Endothelial cell of umbilical vein (primary cell): ENCODE data around the gene CDH22. TPM values are rescaled to one million over a fixed set of nuclear protein-coding genes. Genes with fewer than 3 reads are reported as not detected.

Source experiments
- BruUV-seq: library from RNA; stranded (reverse); fragments of 400-500 nt; replicated peaks from 2 replicates; lab custom pipeline; 2021; lab: Mats Ljungman, UMichigan
- CTCF ChIA-PET: fragments of 300-600, 350-600 bp; sonication (Branson Sonifier 250); formaldehyde crosslinking; loops from one replicate; lab custom pipeline; 2021; ENCODE audit warnings: antibody characterized with exemption, inconsistent platforms; lab: Charles Lee
- POLR2A ChIA-PET: fragments of 300-600, 350-600 bp; sonication (Branson Sonifier 250); formaldehyde crosslinking; loops from one replicate; lab custom pipeline; 2021; ENCODE audit warnings: antibody characterized with exemption, inconsistent platforms; lab: Charles Lee
- DNase-seq: peaks from one replicate; pipeline ENCODE4 v3.0.0-alpha.2; 2011; ENCODE audit warnings: low read depth, low spot score
- FAIRE-seq: peaks from 2 replicates; lab custom pipeline; 2011; peaks lifted over from hg19 to GRCh38; lab: Jason Lieb, UNC
- H2AFZ ChIP-seq: 2 replicates; pipeline ENCODE4 v1.6.0; 2012; ENCODE audit warnings: low read depth, low read length, control low read depth, inconsistent platforms
- H3K27ac ChIP-seq: 2 replicates; pipeline ENCODE4 v1.5.1; 2011; ENCODE audit warnings: low read depth, mild to moderate bottlenecking, control low read depth, low read length, moderate library complexity; ENCODE audit not compliant: insufficient read depth
- H3K27me3 ChIP-seq, 2 experiments: 2 replicates each; pipeline versions ENCODE4 v1.6.0 to v1.6.1; 2011; ENCODE audit warnings: low read length in 2 of 2, mixed read lengths in 1 of 2; ENCODE audit not compliant: control insufficient read depth in 2 of 2, insufficient read depth in 2 of 2
- H3K36me3 ChIP-seq, 2 experiments: 2 replicates in 1 of 2; 3 replicates in 1 of 2; pipeline ENCODE4 v1.5.1; 2011; ENCODE audit warnings: low read length in 2 of 2, mild to moderate bottlenecking in 1 of 2, moderate library complexity in 1 of 2; ENCODE audit not compliant: control insufficient read depth in 2 of 2, insufficient read depth in 2 of 2; ENCODE audit errors: extremely low read depth in 1 of 2
- H3K4me1 ChIP-seq: 3 replicates; pipeline ENCODE4 v1.5.1; 2011; ENCODE audit warnings: mild to moderate bottlenecking, low read length; ENCODE audit not compliant: control insufficient read depth, insufficient read depth; ENCODE audit errors: extremely low read depth
- H3K4me2 ChIP-seq: 2 replicates; pipeline ENCODE4 v1.6.1; 2011; ENCODE audit warnings: low read length, control low read depth, mixed read lengths; ENCODE audit not compliant: insufficient read depth
- H3K4me3 ChIP-seq, 3 experiments: fragments of 200-600 bp in 1 of 3; sonication (generic), shearing (Covaris generic) in 1 of 3; replicated peaks in 1 of 3; 2 replicates each; pipeline ENCODE4 v1.5.1; 2011 to 2016; ENCODE audit warnings: control low read depth in 3 of 3, low read length in 3 of 3, mild to moderate bottlenecking in 2 of 3, inconsistent platforms in 1 of 3, low read depth in 1 of 3, moderate library complexity in 1 of 3; ENCODE audit not compliant: insufficient read depth in 1 of 3
- H3K79me2 ChIP-seq: 2 replicates; pipeline ENCODE4 v1.6.0; 2012; ENCODE audit warnings: low read length, inconsistent platforms; ENCODE audit not compliant: control insufficient read depth, insufficient read depth
- H3K9ac ChIP-seq: replicated peaks from 2 replicates; pipeline ENCODE3; 2011; ENCODE audit warnings: low read length, control low read depth; ENCODE audit not compliant: insufficient read depth; ENCODE audit errors: extremely low read depth
- H3K9me1 ChIP-seq: replicated peaks from 3 replicates; pipeline ENCODE4 v1.6.0; 2011; ENCODE audit warnings: mild to moderate bottlenecking, low read length; ENCODE audit not compliant: control insufficient read depth, insufficient read depth; ENCODE audit errors: extremely low read depth
- H3K9me3 ChIP-seq: replicated peaks from 2 replicates; pipeline ENCODE4 v1.5.1; 2012; ENCODE audit warnings: low read length, inconsistent platforms; ENCODE audit not compliant: control insufficient read depth, insufficient read depth
- H4K20me1 ChIP-seq: replicated peaks from 2 replicates; pipeline ENCODE3; 2011; ENCODE audit warnings: mild to moderate bottlenecking, low read length; ENCODE audit not compliant: control insufficient read depth, insufficient read depth; ENCODE audit errors: extremely low read depth
- CTCF ChIP-seq, 2 donors: IDR thresholded peaks; 1 replicate in 1 of 2; 2 replicates in 1 of 2; pipeline ENCODE4 v1.5.1; 2011; ENCODE audit warnings: low read length in 2 of 2, mild to moderate bottlenecking in 2 of 2, moderate library complexity in 2 of 2, control low read depth in 1 of 2, inconsistent platforms in 1 of 2, low read depth in 1 of 2; ENCODE audit not compliant: insufficient read depth in 1 of 2; ENCODE audit errors: extremely low read depth in 1 of 2
- EZH2 ChIP-seq: IDR thresholded peaks from 2 replicates; pipeline ENCODE4 v1.6.1; 2012; ENCODE audit warnings: borderline replicate concordance, low read depth, mild to moderate bottlenecking, moderate library complexity, low read length, inconsistent platforms; ENCODE audit not compliant: severe bottlenecking
- GATA2 ChIP-seq: IDR thresholded peaks from 2 replicates; pipeline ENCODE4 v1.7.0; 2011; ENCODE audit warnings: low read depth, mild to moderate bottlenecking, moderate library complexity, mixed read lengths, low read length; ENCODE audit not compliant: insufficient read length, insufficient read depth
- JUN ChIP-seq: IDR thresholded peaks from 2 replicates; pipeline ENCODE4 v1.6.1; 2011; ENCODE audit warnings: borderline replicate concordance, low read depth; ENCODE audit not compliant: insufficient read length, insufficient read depth
- MAX ChIP-seq: IDR thresholded peaks from 2 replicates; pipeline ENCODE4 v1.6.1; 2011; ENCODE audit not compliant: insufficient read depth, insufficient read length
- MYC ChIP-seq: IDR thresholded peaks from one replicate; pipeline ENCODE4 v1.6.1; 2011; ENCODE audit warnings: mild to moderate bottlenecking, low read depth, low read length
- POLR2A ChIP-seq: IDR thresholded peaks from 2 replicates; pipeline ENCODE4 v1.6.1; 2012; ENCODE audit warnings: low read depth, mild to moderate bottlenecking, control low read depth, low read length
- POLR2AphosphoS5 ChIP-seq: IDR thresholded peaks from 2 replicates; pipeline ENCODE4 v1.6.1; 2012; ENCODE audit warnings: low read depth, mild to moderate bottlenecking, control low read depth, low read length, moderate library complexity; ENCODE audit not compliant: insufficient read depth
- dilution Hi-C: fragments of 300-500 bp; cut with MboI; formaldehyde crosslinking; loops from one replicate; pipeline ENCODE4 v1.15.0; 2019; ENCODE audit warnings: low sequenced_read_pairs; ENCODE audit not compliant: extremely low pct_ligation_motif_present
- intact Hi-C: fragments of 100-400 bp; cut with micrococcal nuclease; formaldehyde crosslinking; loops from one replicate; pipeline ENCODE4 v1.10.0; 2022
- polyA plus RNA-seq, 4 experiments: library from polyadenylated mRNA; depleted of rRNA in 3 of 4; stranded (reverse) in 3 of 4; unstranded in 1 of 4; fragments of >200 nt; gene quantifications; 2 replicates each; pipeline versions ENCODE4 v1.2.1 to v1.2.3, GENCODE V29; 2011 to 2012; ENCODE audit warnings: missing spikeins in 1 of 4
- total RNA-seq: library from RNA; stranded (reverse); gene quantifications from 2 replicates; pipeline ENCODE4 v1.2.3, GENCODE V29; 2021

Gene CDH22
- total and polyA plus RNA-seq, 2 donors (not counting 3 experiments of a cell fraction or from before 2014, with no cell fraction given) = not detected

GRCh38 chr20:46142124-46142523, 166.2 kb downstream of the CDH22 start:
- DNase-seq = no peak
- CTCF ChIA-PET = no interaction called here
- Histone ChIP-seq H3K79me2 (no peaks in the 10 kb centered on the region), H3K27ac (no peak overlapping the region), H3K9me3 (no peaks in the 10 kb centered on the region), H4K20me1 (no peaks in the 10 kb centered on the region), H3K4me3 (no peak overlapping the region), H3K4me1 (no peaks in the 10 kb centered on the region), H3K4me2 (no peak overlapping the region), H3K36me3 (no peaks in the 10 kb centered on the region), H3K9me1 (no peaks in the 10 kb centered on the region), H2AFZ (no peak overlapping the region), H3K27me3 (peaks cover 3 to 13% of the 10 kb centered on the region in 2 experiments), H3K9ac (no peak overlapping the region)
- dilution Hi-C loops = no loop called here
- BruUV-seq = no TSS peak
- no peak for TF ChIP-seq POLR2A
- no peak for TF ChIP-seq EZH2
- no peak for TF ChIP-seq GATA2
- TF ChIP-seq MYC = no peak
- no peak for TF ChIP-seq CTCF (IDR thresholded peaks at IDR 0.05; ENCODE audit: extremely low read depth in 1 of 2, insufficient read depth in 1 of 2, low read depth in 1 of 2, low read length in 2 of 2)
- TF ChIP-seq JUN = no peak
- no peak for TF ChIP-seq MAX
- no peak for TF ChIP-seq POLR2AphosphoS5
- intact Hi-C loops = no loop called here
- POLR2A ChIA-PET = no interaction called here
- no peak for FAIRE-seq
